SH-SY5Y (cell line): ENCODE measurements around the gene TRAPPC4.

Source experiments
- GATA2 ChIP-seq: IDR thresholded peaks from 2 replicates; pipeline ENCODE4 v1.6.1; 2011; ENCODE audit warnings: mild to moderate bottlenecking, low read depth, low read length
- GATA3 ChIP-seq: IDR thresholded peaks from 2 replicates; pipeline ENCODE4 v1.6.1; 2011; ENCODE audit warnings: low read depth, mild to moderate bottlenecking, low read length, moderate library complexity

- TF ChIP-seq GATA3 = no peak
- TF ChIP-seq GATA2 = no peak
Observed at GRCh38 chr11:119029340-119030028, 10.9 kb downstream of the TRAPPC4 start.
